HepG2 (cell line): ENCODE measurements around the gene TXNL4A. TPM values are rescaled to one million over a fixed set of nuclear protein-coding genes. Genes with fewer than 3 reads are reported as not detected.

ENCODE experiments used
- BCL6 ChIP-seq: IDR thresholded peaks from 2 replicates; pipeline ENCODE4 v1.6.1; 2016; ENCODE audit warnings: missing genetic modification reagents, missing compliant biosample characterization
- BRCA1 ChIP-seq: sonication (generic); formaldehyde crosslinking; IDR thresholded peaks from 2 replicates; pipeline ENCODE4 v1.4.0; 2020; ENCODE audit warnings: missing genetic modification reagents
- CEBPB ChIP-seq: IDR thresholded peaks from 2 replicates; pipeline ENCODE4 v1.6.1; 2011; ENCODE audit warnings: low read depth, low read length, improper control_type of control experiment, borderline replicate concordance
- POGZ ChIP-seq: sonication (generic); formaldehyde crosslinking; IDR thresholded peaks from 2 replicates; pipeline ENCODE4 v1.4.0; 2020; ENCODE audit warnings: mild to moderate bottlenecking, missing genetic modification reagents
- SRF ChIP-seq: IDR thresholded peaks from 2 replicates; pipeline ENCODE4 v1.6.1; 2011; ENCODE audit warnings: mild to moderate bottlenecking, low read depth, low read length, moderate library complexity
- TBX3 ChIP-seq: fragments of 450-650 bp; IDR thresholded peaks from 2 replicates; pipeline ENCODE4 v1.6.1; 2017; ENCODE audit warnings: antibody characterized with exemption, mild to moderate bottlenecking, inconsistent platforms, borderline replicate concordance
- TRIM24 ChIP-seq: sonication (generic); formaldehyde crosslinking; IDR thresholded peaks from 2 replicates; pipeline ENCODE4 v1.8.0; 2022; ENCODE audit warnings: mild to moderate bottlenecking, missing genetic modification reagents
- polyA plus RNA-seq, 8 experiments: library from polyadenylated mRNA; depleted of rRNA in 3 of 8; stranded (reverse) in 7 of 8; unstranded in 1 of 8; fragments of >200 nt; fragmentation: Illumina TruSeq in 4 of 8; extraction: Trizol in 4 of 8; gene quantifications; 2 replicates each; pipeline versions ENCODE4 v1.2.1 to v1.2.3, GENCODE V29; 2011 to 2016; ENCODE audit warnings: low read depth in 4 of 8, missing spikeins in 1 of 8, mixed read lengths in 1 of 8; ENCODE audit not compliant: insufficient read depth in 1 of 8
- total RNA-seq, 5 experiments: library from RNA; depleted of rRNA; stranded (reverse); fragments of >200 nt; fragmentation: Illumina TruSeq; extraction: Trizol; gene quantifications; 2 replicates each; pipeline ENCODE4 v1.2.3, GENCODE V29; 2016; ENCODE audit warnings: low read depth in 1 of 5
- TF ChIP-seq, protein P1 (sequence below): sonication (generic); formaldehyde crosslinking; IDR thresholded peaks from 2 replicates; pipeline ENCODE4 v1.4.0; 2020; ENCODE audit warnings: missing genetic modification reagents
- TF ChIP-seq, protein P2 (sequence below): sonication (generic); formaldehyde crosslinking; IDR thresholded peaks from 2 replicates; pipeline ENCODE4 v1.8.0; 2023; ENCODE audit warnings: mild to moderate bottlenecking, missing genetic modification reagents
- TF ChIP-seq, protein P3 (sequence below): sonication (generic); formaldehyde crosslinking; IDR thresholded peaks from 2 replicates; pipeline ENCODE4 v1.4.0; 2020; ENCODE audit warnings: missing genetic modification reagents
- TF ChIP-seq, protein P4 (sequence below): fragments of 450-650 bp; IDR thresholded peaks from 2 replicates; pipeline ENCODE4 v1.6.1; 2017
- TF ChIP-seq, protein P5 (sequence below): sonication (generic); formaldehyde crosslinking; IDR thresholded peaks from 2 replicates; pipeline ENCODE4 v1.5.0; 2020; ENCODE audit warnings: mild to moderate bottlenecking, missing genetic modification reagents
- TF ChIP-seq, protein P6 (sequence below): sonication (generic); formaldehyde crosslinking; IDR thresholded peaks from 2 replicates; pipeline ENCODE4 v1.5.0; 2020; ENCODE audit warnings: mild to moderate bottlenecking, missing genetic modification reagents
- TF ChIP-seq, protein P7 (sequence below): sonication (generic); formaldehyde crosslinking; IDR thresholded peaks from 2 replicates; pipeline ENCODE4 v1.9.0; 2022; ENCODE audit warnings: missing genetic modification reagents, mild to moderate bottlenecking, borderline replicate concordance

The TXNL4A gene
- total and polyA plus RNA-seq, 2 of the 13 experiments (the other 11 are each of a cell fraction or from before 2014, with no cell fraction given): 172 to 202 TPM

DNA sequence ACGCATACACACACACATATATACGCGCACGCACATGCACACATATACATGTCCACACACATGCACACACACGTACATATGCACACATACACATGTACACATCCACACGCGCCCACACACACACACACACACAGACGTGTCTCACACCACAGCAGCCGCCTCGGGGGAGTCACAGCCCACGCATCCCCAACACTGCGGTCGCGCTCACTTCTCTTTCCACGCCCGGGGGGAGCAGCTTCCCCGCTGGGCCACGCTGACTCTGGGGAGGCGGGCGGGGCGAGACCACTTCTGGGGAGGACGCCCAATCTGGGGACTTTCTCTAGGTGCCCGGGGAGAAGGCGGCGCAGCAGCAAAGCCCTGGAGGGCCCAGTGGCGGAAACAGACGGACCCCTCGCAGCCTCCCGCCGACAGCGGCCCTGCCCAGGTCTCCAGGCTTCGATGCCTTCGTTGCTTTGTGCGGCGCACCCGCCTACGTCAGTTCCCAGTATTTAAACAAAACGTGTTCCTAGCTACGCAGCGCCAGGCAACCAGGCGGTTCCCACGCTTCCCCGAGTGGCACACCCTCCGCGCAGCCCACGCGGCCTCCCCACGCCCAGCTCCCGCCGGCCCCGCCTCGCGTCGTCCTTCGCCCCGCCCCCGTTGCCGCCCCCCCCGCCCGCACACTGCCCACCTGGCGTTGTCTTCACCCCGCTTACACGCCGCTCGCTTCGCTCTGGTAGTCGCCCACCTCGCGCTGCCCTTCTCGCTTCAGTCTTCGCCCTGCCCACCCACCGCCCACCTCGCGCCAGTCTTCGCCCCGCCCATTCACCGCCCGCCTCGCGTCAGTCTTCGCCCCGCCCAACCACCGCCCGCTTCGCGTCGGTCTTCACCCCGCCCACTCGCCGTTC, 45.1 kb upstream of the TXNL4A start (continued):
- TF ChIP-seq, protein P1, sequence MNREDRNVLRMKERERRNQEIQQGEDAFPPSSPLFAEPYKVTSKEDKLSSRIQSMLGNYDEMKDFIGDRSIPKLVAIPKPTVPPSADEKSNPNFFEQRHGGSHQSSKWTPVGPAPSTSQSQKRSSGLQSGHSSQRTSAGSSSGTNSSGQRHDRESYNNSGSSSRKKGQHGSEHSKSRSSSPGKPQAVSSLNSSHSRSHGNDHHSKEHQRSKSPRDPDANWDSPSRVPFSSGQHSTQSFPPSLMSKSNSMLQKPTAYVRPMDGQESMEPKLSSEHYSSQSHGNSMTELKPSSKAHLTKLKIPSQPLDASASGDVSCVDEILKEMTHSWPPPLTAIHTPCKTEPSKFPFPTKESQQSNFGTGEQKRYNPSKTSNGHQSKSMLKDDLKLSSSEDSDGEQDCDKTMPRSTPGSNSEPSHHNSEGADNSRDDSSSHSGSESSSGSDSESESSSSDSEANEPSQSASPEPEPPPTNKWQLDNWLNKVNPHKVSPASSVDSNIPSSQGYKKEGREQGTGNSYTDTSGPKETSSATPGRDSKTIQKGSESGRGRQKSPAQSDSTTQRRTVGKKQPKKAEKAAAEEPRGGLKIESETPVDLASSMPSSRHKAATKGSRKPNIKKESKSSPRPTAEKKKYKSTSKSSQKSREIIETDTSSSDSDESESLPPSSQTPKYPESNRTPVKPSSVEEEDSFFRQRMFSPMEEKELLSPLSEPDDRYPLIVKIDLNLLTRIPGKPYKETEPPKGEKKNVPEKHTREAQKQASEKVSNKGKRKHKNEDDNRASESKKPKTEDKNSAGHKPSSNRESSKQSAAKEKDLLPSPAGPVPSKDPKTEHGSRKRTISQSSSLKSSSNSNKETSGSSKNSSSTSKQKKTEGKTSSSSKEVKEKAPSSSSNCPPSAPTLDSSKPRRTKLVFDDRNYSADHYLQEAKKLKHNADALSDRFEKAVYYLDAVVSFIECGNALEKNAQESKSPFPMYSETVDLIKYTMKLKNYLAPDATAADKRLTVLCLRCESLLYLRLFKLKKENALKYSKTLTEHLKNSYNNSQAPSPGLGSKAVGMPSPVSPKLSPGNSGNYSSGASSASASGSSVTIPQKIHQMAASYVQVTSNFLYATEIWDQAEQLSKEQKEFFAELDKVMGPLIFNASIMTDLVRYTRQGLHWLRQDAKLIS (CRISPR knock-in tag): no peak
- TF ChIP-seq, protein P2, sequence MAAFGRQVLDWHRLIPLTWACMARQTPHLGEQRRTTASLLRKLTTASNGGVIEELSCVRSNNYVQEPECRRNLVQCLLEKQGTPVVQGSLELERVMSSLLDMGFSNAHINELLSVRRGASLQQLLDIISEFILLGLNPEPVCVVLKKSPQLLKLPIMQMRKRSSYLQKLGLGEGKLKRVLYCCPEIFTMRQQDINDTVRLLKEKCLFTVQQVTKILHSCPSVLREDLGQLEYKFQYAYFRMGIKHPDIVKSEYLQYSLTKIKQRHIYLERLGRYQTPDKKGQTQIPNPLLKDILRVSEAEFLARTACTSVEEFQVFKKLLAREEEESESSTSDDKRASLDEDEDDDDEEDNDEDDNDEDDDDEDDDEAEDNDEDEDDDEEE (CRISPR knock-in tag): 0 out of 2 replicates have a peak, but pooled peaks have one; percentile 45
- no peak for TF ChIP-seq SRF
- no peak for TF ChIP-seq POGZ
- TF ChIP-seq TBX3: no peak
- no peak for TF ChIP-seq BCL6 (CRISPR knock-in tag)
- TF ChIP-seq, protein P3, sequence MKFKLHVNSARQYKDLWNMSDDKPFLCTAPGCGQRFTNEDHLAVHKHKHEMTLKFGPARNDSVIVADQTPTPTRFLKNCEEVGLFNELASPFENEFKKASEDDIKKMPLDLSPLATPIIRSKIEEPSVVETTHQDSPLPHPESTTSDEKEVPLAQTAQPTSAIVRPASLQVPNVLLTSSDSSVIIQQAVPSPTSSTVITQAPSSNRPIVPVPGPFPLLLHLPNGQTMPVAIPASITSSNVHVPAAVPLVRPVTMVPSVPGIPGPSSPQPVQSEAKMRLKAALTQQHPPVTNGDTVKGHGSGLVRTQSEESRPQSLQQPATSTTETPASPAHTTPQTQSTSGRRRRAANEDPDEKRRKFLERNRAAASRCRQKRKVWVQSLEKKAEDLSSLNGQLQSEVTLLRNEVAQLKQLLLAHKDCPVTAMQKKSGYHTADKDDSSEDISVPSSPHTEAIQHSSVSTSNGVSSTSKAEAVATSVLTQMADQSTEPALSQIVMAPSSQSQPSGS (CRISPR knock-in tag): no peak
- TF ChIP-seq, protein P4, sequence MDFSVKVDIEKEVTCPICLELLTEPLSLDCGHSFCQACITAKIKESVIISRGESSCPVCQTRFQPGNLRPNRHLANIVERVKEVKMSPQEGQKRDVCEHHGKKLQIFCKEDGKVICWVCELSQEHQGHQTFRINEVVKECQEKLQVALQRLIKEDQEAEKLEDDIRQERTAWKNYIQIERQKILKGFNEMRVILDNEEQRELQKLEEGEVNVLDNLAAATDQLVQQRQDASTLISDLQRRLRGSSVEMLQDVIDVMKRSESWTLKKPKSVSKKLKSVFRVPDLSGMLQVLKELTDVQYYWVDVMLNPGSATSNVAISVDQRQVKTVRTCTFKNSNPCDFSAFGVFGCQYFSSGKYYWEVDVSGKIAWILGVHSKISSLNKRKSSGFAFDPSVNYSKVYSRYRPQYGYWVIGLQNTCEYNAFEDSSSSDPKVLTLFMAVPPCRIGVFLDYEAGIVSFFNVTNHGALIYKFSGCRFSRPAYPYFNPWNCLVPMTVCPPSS: no peak
- no peak for TF ChIP-seq BRCA1 (CRISPR knock-in tag)
- TF ChIP-seq, protein P5, sequence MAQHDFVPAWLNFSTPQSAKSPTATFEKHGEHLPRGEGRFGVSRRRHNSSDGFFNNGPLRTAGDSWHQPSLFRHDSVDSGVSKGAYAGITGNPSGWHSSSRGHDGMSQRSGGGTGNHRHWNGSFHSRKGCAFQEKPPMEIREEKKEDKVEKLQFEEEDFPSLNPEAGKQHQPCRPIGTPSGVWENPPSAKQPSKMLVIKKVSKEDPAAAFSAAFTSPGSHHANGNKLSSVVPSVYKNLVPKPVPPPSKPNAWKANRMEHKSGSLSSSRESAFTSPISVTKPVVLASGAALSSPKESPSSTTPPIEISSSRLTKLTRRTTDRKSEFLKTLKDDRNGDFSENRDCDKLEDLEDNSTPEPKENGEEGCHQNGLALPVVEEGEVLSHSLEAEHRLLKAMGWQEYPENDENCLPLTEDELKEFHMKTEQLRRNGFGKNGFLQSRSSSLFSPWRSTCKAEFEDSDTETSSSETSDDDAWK (CRISPR knock-in tag): no peak
- no peak for TF ChIP-seq TRIM24 (CRISPR knock-in tag)
- TF ChIP-seq CEBPB: no peak
- TF ChIP-seq, protein P6, sequence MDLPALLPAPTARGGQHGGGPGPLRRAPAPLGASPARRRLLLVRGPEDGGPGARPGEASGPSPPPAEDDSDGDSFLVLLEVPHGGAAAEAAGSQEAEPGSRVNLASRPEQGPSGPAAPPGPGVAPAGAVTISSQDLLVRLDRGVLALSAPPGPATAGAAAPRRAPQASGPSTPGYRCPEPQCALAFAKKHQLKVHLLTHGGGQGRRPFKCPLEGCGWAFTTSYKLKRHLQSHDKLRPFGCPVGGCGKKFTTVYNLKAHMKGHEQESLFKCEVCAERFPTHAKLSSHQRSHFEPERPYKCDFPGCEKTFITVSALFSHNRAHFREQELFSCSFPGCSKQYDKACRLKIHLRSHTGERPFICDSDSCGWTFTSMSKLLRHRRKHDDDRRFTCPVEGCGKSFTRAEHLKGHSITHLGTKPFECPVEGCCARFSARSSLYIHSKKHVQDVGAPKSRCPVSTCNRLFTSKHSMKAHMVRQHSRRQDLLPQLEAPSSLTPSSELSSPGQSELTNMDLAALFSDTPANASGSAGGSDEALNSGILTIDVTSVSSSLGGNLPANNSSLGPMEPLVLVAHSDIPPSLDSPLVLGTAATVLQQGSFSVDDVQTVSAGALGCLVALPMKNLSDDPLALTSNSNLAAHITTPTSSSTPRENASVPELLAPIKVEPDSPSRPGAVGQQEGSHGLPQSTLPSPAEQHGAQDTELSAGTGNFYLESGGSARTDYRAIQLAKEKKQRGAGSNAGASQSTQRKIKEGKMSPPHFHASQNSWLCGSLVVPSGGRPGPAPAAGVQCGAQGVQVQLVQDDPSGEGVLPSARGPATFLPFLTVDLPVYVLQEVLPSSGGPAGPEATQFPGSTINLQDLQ (CRISPR knock-in tag): no peak
- TF ChIP-seq, protein P7, sequence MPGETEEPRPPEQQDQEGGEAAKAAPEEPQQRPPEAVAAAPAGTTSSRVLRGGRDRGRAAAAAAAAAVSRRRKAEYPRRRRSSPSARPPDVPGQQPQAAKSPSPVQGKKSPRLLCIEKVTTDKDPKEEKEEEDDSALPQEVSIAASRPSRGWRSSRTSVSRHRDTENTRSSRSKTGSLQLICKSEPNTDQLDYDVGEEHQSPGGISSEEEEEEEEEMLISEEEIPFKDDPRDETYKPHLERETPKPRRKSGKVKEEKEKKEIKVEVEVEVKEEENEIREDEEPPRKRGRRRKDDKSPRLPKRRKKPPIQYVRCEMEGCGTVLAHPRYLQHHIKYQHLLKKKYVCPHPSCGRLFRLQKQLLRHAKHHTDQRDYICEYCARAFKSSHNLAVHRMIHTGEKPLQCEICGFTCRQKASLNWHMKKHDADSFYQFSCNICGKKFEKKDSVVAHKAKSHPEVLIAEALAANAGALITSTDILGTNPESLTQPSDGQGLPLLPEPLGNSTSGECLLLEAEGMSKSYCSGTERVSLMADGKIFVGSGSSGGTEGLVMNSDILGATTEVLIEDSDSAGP (CRISPR knock-in tag): no peak; the same call in none of the 2 replicates
